ENCODE measurements around the gene UBE2J1. TPM values are rescaled to one million over a fixed set of nuclear protein-coding genes. Genes with fewer than 3 reads are reported as not detected.

Gene UBE2J1
- total and polyA plus RNA-seq, 11 donors, result 8.9 to 28.2 (median 15.2) TPM

GRCh38 chr6:89355511-89356194, 3.1 kb upstream of the UBE2J1 start:
- TF ChIP-seq, protein P1, sequence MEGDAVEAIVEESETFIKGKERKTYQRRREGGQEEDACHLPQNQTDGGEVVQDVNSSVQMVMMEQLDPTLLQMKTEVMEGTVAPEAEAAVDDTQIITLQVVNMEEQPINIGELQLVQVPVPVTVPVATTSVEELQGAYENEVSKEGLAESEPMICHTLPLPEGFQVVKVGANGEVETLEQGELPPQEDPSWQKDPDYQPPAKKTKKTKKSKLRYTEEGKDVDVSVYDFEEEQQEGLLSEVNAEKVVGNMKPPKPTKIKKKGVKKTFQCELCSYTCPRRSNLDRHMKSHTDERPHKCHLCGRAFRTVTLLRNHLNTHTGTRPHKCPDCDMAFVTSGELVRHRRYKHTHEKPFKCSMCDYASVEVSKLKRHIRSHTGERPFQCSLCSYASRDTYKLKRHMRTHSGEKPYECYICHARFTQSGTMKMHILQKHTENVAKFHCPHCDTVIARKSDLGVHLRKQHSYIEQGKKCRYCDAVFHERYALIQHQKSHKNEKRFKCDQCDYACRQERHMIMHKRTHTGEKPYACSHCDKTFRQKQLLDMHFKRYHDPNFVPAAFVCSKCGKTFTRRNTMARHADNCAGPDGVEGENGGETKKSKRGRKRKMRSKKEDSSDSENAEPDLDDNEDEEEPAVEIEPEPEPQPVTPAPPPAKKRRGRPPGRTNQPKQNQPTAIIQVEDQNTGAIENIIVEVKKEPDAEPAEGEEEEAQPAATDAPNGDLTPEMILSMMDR (IDR thresholded peaks at IDR 0.05), result no peak
- TF ChIP-seq POLR2A (IDR thresholded peaks at IDR 0.05), result no peak
- intact Hi-C loops (cut with DNase I), result loop anchor here in 1 of 10 donors (10.0 kb wide), 1 partner anchor 231 kb away; no protein-coding TSS in a partner anchor
- no peaks in the 10 kb centered on the region for H3K36me3 ChIP-seq
- DNase-seq (no peak), ATAC-seq (no peak)
- H3K4me1 ChIP-seq, result peaks cover 0 to 35% (median 7%) of the 10 kb centered on the region in 12 donors
- H3K27ac ChIP-seq, result no peak overlapping the region
- H3K4me3 ChIP-seq, result no peak overlapping the region
- no peaks in the 10 kb centered on the region for H3K9me3 ChIP-seq
- H3K27me3 ChIP-seq, result no peaks in the 10 kb centered on the region
- WGBS, 4 donors, result 90 to 97% (median 96%) methylated on average over 2 of the region's 2 CpGs

DNA sequence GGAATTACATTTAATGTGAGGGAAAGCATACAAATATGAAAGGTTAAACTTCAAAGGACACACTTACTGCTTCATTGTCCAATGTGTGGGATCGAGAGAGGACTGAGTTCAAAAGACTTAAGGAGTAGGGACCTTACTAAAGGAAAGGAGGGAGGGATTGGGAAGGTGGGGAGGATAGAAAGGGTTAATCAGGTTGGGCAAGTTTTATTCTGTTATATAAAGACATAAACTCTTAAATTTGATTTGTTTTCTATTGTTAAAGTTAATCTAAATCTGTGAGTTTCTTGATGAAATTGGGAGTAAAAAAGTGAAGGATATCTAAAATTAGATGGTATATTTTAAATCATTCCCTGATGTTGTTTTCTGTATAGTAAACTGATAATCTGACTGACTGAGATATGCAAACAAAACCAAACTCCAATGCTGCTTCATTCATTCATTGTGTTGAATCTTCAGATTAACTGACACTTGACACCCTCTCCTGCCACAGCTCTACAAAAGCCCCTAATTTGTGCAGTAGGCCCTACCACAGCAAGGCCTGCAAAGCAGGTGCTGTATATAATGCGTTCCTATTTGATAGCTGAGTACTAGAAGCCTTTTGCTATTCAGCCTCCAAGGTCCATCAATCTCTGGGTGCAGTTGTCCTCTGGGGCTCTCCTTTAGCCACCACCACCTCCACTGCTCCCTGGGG, 1.3 kb upstream of the UBE2J1 start:
- WGBS, 4 donors, result 83 to 89% (median 86%) methylated on average over 2 of the region's 2 CpGs
- peak overlapping the region in 7 of 12 donors; percentile 9 to 99 (median 98) for H3K27ac ChIP-seq

GRCh38 chr6:89353118-89353556, 615 bp upstream of the UBE2J1 start:
- peak overlapping the region; percentile 95 to 100 (median 98) for H3K27ac ChIP-seq
- no peak for TF ChIP-seq POLR2A (IDR thresholded peaks at IDR 0.05)
- TF ChIP-seq, protein P1 (IDR thresholded peaks at IDR 0.05), result no peak
- intact Hi-C loops (cut with DNase I), result loop anchor here in 8 of 10 donors (2.0 to 10.0 kb wide), 4 partner anchors 40 to 271 kb away; partner anchors contain the start of gene PNRC1 (in 3 of the 8)
- DNase-seq, result peak in 1 of 5 donors; percentile 26
- 42 to 47% (median 45%) methylated on average over 22 to 27 of the region's 27 CpGs for WGBS, 4 donors
- peak in 1 of 4 donors; percentile 2 for ATAC-seq
- H3K4me1 ChIP-seq, result peaks cover 0 to 56% (median 31%) of the 10 kb centered on the region in 12 donors
- peak overlapping the region; percentile 73 to 99 (median 88) for H3K4me3 ChIP-seq
- H3K36me3 ChIP-seq, result no peaks in the 10 kb centered on the region
- no peaks in the 10 kb centered on the region for H3K9me3 ChIP-seq
- H3K27me3 ChIP-seq, result no peaks in the 10 kb centered on the region

More for the DNA sequence above, 1.3 kb upstream of the UBE2J1 start:
- no peaks in the 10 kb centered on the region for H3K9me3 ChIP-seq
- ATAC-seq, result no peak
- peaks cover 0 to 49% (median 24%) of the 10 kb centered on the region in 12 donors for H3K4me1 ChIP-seq
- peak overlapping the region in 5 of 12 donors; percentile 76 to 99 (median 87) for H3K4me3 ChIP-seq
- no peak for DNase-seq
- no peaks in the 10 kb centered on the region for H3K27me3 ChIP-seq
- TF ChIP-seq POLR2A (IDR thresholded peaks at IDR 0.05), result no peak
- TF ChIP-seq, protein P1 (IDR thresholded peaks at IDR 0.05), result no peak
- H3K36me3 ChIP-seq, result no peaks in the 10 kb centered on the region
- intact Hi-C loops (cut with DNase I), result loop anchor here in 8 of 10 donors (2.0 to 10.0 kb wide), 4 partner anchors 41 to 272 kb away; partner anchors contain the start of gene PNRC1 (in 3 of the 8)

Measured in heart left ventricle (tissue), 16 donors.